NCI-H2227 treated with DMSO at 0.1 percent for 48 hours (cell line): Measurements from ENCODE around the gene COBLL1.

Source experiments
- DNase-seq: peaks from one replicate; lab custom pipeline; 2025; lab: John Stamatoyannopoulos, UW

Gene COBLL1

GRCh38 chr2:164754157-164755093, 87.2 kb downstream of the COBLL1 start:
- DNase-seq = no peak

- DNase-seq = no peak
Measured at GRCh38 chr2:164752956-164753355, 88.7 kb downstream of the COBLL1 start.

- DNase-seq = peak; percentile 41
Measured at GRCh38 chr2:164747783-164748433, 93.7 kb downstream of the COBLL1 start.

GRCh38 chr2:164747140-164747539, 94.5 kb downstream of the COBLL1 start:
- DNase-seq = no peak

- no peak for DNase-seq
Measured at GRCh38 chr2:164746713-164747112, 94.9 kb downstream of the COBLL1 start.

GRCh38 chr2:164745012-164745797, 96.4 kb downstream of the COBLL1 start:
- no peak for DNase-seq

GRCh38 chr2:164742738-164743317, 98.8 kb downstream of the COBLL1 start:
- no peak for DNase-seq

GRCh38 chr2:164739966-164740365, 101.7 kb downstream of the COBLL1 start:
- no peak for DNase-seq

GRCh38 chr2:164737612-164738081, 104.0 kb downstream of the COBLL1 start:
- DNase-seq = peak; percentile 79

- no peak for DNase-seq
Measured at GRCh38 chr2:164735309-164735919, 106.2 kb downstream of the COBLL1 start.

- no peak for DNase-seq
Measured at GRCh38 chr2:164734196-164734595, 107.4 kb downstream of the COBLL1 start.

GRCh38 chr2:164725542-164725941, 116.1 kb downstream of the COBLL1 start:
- DNase-seq = no peak

- no peak for DNase-seq
Measured at GRCh38 chr2:164722616-164723338, 118.8 kb downstream of the COBLL1 start.

GRCh38 chr2:164721430-164721829, 120.2 kb downstream of the COBLL1 start:
- DNase-seq = no peak

- DNase-seq = no peak
Measured at GRCh38 chr2:164719996-164720941, 121.4 kb downstream of the COBLL1 start.

- peak; percentile 16 for DNase-seq
Measured at GRCh38 chr2:164717000-164717803, 124.4 kb downstream of the COBLL1 start.

GRCh38 chr2:164714471-164714870, 127.2 kb downstream of the COBLL1 start:
- DNase-seq = no peak

GRCh38 chr2:164711766-164712138, 129.9 kb downstream of the COBLL1 start:
- no peak for DNase-seq
